HG02840 (cell line): ENCODE results near the gene ATP2C1.
"Not testable (repeated sequence)": the region's sequence is repeated elsewhere in the genome, so short reads cannot be mapped to it uniquely, and the experiment has no call there.

Source experiments
- ATAC-seq: cut with Tn5 transposase; IDR thresholded peaks from one replicate; pipeline ENCODE4 v1.9.1; 2021; ENCODE audit warnings: mild to moderate bottlenecking, moderate library complexity, moderate number of reproducible peaks; ENCODE audit not compliant: unreplicated experiment, low FRiP score

Gene ATP2C1

GRCh38 chr3:130934442-130935089 lies 40.7 kb downstream of the ATP2C1 start:
- no peak for ATAC-seq

DNA sequence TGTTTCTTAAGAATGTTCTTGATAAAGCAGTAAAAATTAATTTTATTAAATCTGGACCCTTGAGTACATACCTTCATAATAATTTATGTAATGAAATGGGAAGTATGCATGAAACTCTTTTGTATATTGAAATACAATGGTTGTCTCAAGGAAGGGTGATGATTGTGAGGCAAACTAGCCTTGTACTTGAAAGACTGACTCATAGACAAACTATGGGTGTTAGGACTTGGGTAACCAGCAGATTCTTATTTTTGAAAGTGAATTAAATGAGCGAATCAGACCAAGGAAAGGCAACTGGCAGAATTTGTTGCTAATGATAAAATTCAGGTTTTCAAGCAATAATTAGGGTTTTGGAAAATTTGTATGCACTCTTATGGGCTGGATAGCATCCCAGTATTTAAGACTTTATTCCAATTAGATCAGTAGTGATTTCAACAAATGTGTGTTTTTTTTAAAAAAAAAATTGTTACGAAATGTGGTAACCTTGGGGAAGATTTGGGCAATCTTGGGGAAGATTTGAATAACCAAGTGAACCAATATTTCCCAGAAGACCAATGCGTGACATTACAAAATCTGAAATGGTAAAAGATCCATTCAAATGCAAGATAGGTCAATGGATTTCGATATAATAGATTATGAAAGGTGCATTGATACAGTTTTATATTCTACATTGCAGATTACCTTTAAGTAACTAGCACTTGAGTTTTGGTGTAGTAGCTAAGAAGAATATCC lies 42.0 kb downstream of the ATP2C1 start:
- no peak for ATAC-seq

DNA sequence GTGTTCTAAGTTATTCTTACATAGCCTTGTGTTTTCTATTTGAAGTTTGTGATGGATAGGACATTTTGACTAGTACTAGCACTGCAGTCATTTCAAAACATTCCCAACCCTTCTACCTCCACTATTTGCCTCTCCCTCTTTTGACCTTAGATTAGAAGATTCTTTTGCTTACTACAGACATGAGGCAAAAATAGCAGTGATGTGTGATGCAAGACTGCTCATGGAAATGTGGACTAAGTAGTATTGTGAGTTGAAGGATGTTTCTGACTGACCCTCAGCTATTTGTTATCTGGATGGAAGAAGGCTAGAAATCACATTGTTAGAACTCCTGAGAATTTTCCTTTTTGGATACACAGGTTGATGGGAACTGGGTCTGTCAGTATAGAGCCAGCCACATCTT lies 45.9 kb downstream of the ATP2C1 start:
- no peak for ATAC-seq

- ATAC-seq = no peak
Observed at GRCh38 chr3:130941793-130942192, 47.9 kb downstream of the ATP2C1 start.

DNA sequence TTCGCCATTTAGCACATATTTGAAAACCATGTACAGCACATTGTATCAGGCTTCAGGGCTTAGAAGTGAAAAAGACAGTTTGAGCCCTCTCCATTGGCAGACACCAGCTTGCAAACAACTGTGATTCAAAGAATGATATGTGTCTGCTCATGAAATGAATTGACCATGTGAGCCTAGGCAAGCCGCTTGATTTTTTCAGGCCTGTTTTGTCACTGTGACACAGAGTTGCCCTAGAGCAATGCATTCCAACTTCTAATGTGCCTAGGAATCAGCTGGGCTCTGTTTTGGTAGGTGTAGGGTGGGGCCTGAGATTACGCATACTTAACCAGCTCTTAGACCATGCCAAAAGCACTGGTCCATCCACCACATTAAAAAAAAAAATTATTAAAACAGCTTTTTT lies 53.0 kb downstream of the ATP2C1 start:
- ATAC-seq = no peak

GRCh38 chr3:130948001-130948773 lies 54.3 kb downstream of the ATP2C1 start:
- no peak for ATAC-seq

GRCh38 chr3:130948929-130949328 lies 55.0 kb downstream of the ATP2C1 start:
- no peak for ATAC-seq

DNA sequence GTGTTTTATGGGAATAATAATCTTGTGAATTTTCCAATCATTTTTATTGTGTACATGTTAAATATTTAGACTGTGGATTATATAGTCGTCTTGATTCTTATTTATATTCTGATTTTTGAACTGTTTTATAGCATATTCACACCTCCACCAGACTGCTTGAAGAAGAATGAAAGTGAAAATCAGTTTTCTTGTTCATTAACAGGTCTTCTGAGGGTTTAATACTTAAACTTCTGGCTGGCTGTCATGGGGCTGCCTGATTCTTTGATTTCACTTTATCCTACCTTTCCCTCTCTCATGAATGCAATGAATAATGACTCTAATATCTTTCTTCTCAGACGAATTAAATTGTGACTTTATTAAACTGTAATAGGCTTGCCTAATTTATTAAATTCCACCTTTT lies 56.2 kb downstream of the ATP2C1 start:
- ATAC-seq = no peak

GRCh38 chr3:130950641-130951040 lies 56.8 kb downstream of the ATP2C1 start:
- ATAC-seq = no peak

GRCh38 chr3:130955481-130955880 lies 61.6 kb downstream of the ATP2C1 start:
- no peak for ATAC-seq

GRCh38 chr3:130956281-130956680 lies 62.4 kb downstream of the ATP2C1 start:
- ATAC-seq = no peak

DNA sequence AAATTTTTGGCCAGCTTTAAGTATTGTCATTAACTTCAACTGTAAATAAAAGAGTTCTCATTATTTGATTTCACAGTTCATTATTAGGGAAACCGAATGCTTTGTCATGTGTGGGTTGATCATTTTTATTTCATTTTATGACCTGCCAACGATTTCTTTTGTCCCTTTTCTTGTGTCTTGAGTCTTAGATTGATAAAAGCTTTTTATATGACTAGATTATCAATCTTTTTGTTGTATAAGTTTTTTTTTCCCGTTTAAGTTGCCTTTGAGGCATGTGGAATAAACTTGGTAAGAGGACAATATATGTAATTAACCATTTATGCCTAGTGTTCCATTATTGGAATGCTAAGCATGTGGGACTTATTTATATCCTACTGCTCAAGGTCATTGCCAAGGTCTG lies 62.8 kb downstream of the ATP2C1 start:
- no peak for ATAC-seq

DNA sequence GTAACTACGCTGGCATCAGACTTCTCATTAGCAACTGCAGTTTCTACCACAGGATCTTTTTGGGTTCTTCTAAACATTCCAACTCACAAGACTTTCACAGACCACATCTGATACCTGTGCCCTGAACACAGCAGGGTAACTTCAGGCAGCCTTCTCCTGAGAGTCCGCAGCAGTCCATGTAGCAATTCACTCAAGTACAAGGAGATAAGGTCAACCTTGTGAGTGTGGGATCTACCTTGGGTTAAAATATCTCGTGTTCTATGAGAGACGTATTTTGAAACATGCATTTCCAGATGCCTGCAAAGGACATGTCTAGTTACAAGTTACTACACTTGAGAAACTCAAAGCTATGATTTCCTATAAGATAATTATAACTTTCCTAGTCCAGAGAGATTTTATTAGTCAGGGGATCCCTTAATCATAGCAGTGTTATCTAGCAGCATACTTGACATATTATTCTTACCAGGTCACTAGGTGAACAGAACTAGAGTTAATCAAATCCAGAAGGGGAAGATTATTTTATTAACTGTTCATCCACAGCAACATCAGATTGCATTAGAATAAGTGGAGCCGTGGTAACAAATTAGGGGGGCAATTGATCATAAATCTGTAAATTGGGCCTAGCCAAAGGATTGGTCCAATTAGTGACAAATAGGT lies 66.4 kb downstream of the ATP2C1 start:
- no peak for ATAC-seq

GRCh38 chr3:130961458-130961857 lies 67.6 kb downstream of the ATP2C1 start:
- ATAC-seq = no peak

DNA sequence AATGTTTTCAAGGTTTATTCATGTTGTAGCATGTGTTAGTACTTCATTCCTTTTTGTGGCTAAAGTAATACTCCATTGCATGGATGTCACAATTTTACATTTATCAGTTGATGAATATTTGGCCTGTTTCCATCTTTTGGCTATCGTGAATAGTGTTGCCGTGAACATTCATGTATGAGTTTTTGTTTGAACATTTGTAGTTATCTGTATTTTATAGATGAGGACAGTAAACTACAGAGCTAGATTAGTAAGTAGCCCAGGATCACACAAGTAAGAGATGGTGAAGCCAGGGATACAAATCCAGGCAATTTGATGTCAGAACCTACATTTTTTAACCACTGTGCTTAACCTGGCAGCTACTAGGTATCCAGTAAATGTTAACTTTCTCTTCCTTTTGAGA lies 69.6 kb downstream of the ATP2C1 start:
- no peak for ATAC-seq

- ATAC-seq = no peak
Observed at GRCh38 chr3:130963878-130964277, 70.0 kb downstream of the ATP2C1 start.

GRCh38 chr3:130967281-130967680 lies 73.4 kb downstream of the ATP2C1 start:
- ATAC-seq = no peak

DNA sequence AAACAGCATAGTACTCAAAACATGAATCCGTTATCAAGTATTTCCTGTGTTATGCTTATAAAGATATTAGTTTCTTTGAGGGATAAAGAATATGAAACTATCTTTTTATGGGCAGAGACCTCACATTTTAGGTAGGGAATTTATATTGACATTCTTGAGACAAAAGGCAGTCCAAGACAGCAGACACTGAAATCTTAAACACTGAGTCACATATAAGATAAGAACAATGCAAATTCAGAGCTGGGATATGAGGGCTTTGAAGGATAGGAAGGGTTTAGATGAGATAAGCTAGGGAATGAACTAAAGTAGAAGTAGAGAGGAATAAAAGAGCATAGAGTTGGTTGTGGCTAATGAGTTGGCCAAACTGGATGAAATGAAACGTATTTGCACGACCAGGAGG lies 74.3 kb downstream of the ATP2C1 start:
- ATAC-seq = no peak

GRCh38 chr3:130969621-130970020 lies 75.7 kb downstream of the ATP2C1 start:
- no peak for ATAC-seq

DNA sequence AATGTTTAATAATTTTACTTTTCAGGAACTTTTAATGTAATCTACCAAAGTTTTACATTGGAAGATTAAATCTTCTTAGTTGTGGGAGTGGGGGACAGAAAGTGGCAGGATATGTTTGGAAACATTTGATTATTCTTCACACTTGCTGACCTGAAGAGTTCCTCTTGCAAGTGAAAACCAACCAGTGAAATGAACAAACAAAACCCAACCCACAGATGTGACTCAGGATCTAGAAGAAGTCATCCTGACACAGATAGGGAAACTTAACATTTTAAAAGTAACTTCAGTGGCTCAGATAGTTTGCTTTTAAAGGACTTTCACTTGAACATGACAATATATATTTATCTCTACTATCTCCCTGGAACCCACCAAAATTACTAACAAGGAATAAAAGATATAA lies 77.3 kb downstream of the ATP2C1 start:
- ATAC-seq = no peak

- not testable (repeated sequence) for ATAC-seq
Observed at GRCh38 chr3:130972592-130972991, 78.7 kb downstream of the ATP2C1 start.
